ENCODE measurements around the gene CHST3. TPM values are rescaled to one million over a fixed set of nuclear protein-coding genes. Genes with fewer than 3 reads are reported as not detected.

Gene CHST3
- total and polyA plus RNA-seq, 9 of the 15 experiments (the other 6 are each of a cell fraction or from before 2014, with no cell fraction given): 0.01 to 1.3 (median 0.15) TPM

Other genes starting within 250 kb of the CHST3 start
- gene C10orf105, start 244.6 kb upstream of the CHST3 start, total RNA-seq (2014; rRNA removed): not detected in 2 replicates
- gene C10orf105, start 244.6 kb upstream of the CHST3 start, total RNA-seq (2014; rRNA removed; fragmentation: Illumina TruSeq; extraction: Trizol): 0.03 and 0.04 TPM in 2 replicates
- 0.15 and 0.25 TPM in 2 replicates for gene C10orf105, start 244.6 kb upstream of the CHST3 start, total RNA-seq (2015; rRNA removed; fragmentation: Illumina TruSeq; extraction: Trizol)
- gene C10orf105, start 244.6 kb upstream of the CHST3 start, total RNA-seq (2021): 0.09 TPM in 2 replicates
- 0.04 TPM in 2 replicates for gene C10orf105, start 244.6 kb upstream of the CHST3 start, polyA plus RNA-seq (2011; rRNA removed)
- 0.03 and 0.07 TPM in 2 replicates for gene C10orf105, start 244.6 kb upstream of the CHST3 start, polyA plus RNA-seq (2014; fragmentation: Illumina TruSeq; extraction: Trizol)
- not detected for gene C10orf105, start 244.6 kb upstream of the CHST3 start, polyA plus RNA-seq (2014; fragmentation: Nextera tagmentation; extraction: Ambion mirVana)
- gene C10orf105, start 244.6 kb upstream of the CHST3 start, polyA plus RNA-seq (2014; rRNA removed): 0.04 and 0.11 TPM in 2 replicates
- 12.7 and 13.1 TPM in 2 replicates for gene VSIR, start 190.9 kb upstream of the CHST3 start, total RNA-seq (2014; rRNA removed)
- gene VSIR, start 190.9 kb upstream of the CHST3 start, total RNA-seq (2014; rRNA removed; fragmentation: Illumina TruSeq; extraction: Trizol): 2.4 and 3.0 TPM in 2 replicates
- gene VSIR, start 190.9 kb upstream of the CHST3 start, total RNA-seq (2015; rRNA removed; fragmentation: Illumina TruSeq; extraction: Trizol): 20.1 and 20.5 TPM in 2 replicates
- 15.2 and 15.7 TPM in 2 replicates for gene VSIR, start 190.9 kb upstream of the CHST3 start, total RNA-seq (2021)
- gene VSIR, start 190.9 kb upstream of the CHST3 start, polyA plus RNA-seq (2011; rRNA removed): 6.3 and 7.9 TPM in 2 replicates
- gene VSIR, start 190.9 kb upstream of the CHST3 start, polyA plus RNA-seq (2014; fragmentation: Illumina TruSeq; extraction: Trizol): 12.1 and 15.1 TPM in 2 replicates
- under 1 TPM; 0.14 to 0.41 TPM for gene VSIR, start 190.9 kb upstream of the CHST3 start, polyA plus RNA-seq (2014; fragmentation: Nextera tagmentation; extraction: Ambion mirVana)
- 9.3 and 12.6 TPM in 2 replicates for gene VSIR, start 190.9 kb upstream of the CHST3 start, polyA plus RNA-seq (2014; rRNA removed)
- 300 and 431 TPM in 2 replicates for gene PSAP, start 113.1 kb upstream of the CHST3 start, total RNA-seq (2014; rRNA removed)
- gene PSAP, start 113.1 kb upstream of the CHST3 start, total RNA-seq (2014; rRNA removed; fragmentation: Illumina TruSeq; extraction: Trizol): 231 and 245 TPM in 2 replicates
- 354 and 357 TPM in 2 replicates for gene PSAP, start 113.1 kb upstream of the CHST3 start, total RNA-seq (2015; rRNA removed; fragmentation: Illumina TruSeq; extraction: Trizol)
- gene PSAP, start 113.1 kb upstream of the CHST3 start, total RNA-seq (2021): 458 and 473 TPM in 2 replicates
- gene PSAP, start 113.1 kb upstream of the CHST3 start, polyA plus RNA-seq (2011; rRNA removed): 613 and 630 TPM in 2 replicates
- 439 and 442 TPM in 2 replicates for gene PSAP, start 113.1 kb upstream of the CHST3 start, polyA plus RNA-seq (2014; fragmentation: Illumina TruSeq; extraction: Trizol)
- 100 to 1,000 TPM; 429 to 700 TPM for gene PSAP, start 113.1 kb upstream of the CHST3 start, polyA plus RNA-seq (2014; fragmentation: Nextera tagmentation; extraction: Ambion mirVana)
- 399 and 425 TPM in 2 replicates for gene PSAP, start 113.1 kb upstream of the CHST3 start, polyA plus RNA-seq (2014; rRNA removed)
- 0.04 and 0.82 TPM in 2 replicates for gene SPOCK2, start 124.2 kb downstream of the CHST3 start, total RNA-seq (2014; rRNA removed)
- 0.11 and 0.38 TPM in 2 replicates for gene SPOCK2, start 124.2 kb downstream of the CHST3 start, total RNA-seq (2014; rRNA removed; fragmentation: Illumina TruSeq; extraction: Trizol)
- gene SPOCK2, start 124.2 kb downstream of the CHST3 start, total RNA-seq (2015; rRNA removed; fragmentation: Illumina TruSeq; extraction: Trizol): 0.11 and 0.19 TPM in 2 replicates
- 0.63 and 0.86 TPM in 2 replicates for gene SPOCK2, start 124.2 kb downstream of the CHST3 start, total RNA-seq (2021)
- gene SPOCK2, start 124.2 kb downstream of the CHST3 start, polyA plus RNA-seq (2011; rRNA removed): 0.04 and 0.09 TPM in 2 replicates
- gene SPOCK2, start 124.2 kb downstream of the CHST3 start, polyA plus RNA-seq (2014; fragmentation: Illumina TruSeq; extraction: Trizol): 0.08 and 0.09 TPM in 2 replicates
- gene SPOCK2, start 124.2 kb downstream of the CHST3 start, polyA plus RNA-seq (2014; fragmentation: Nextera tagmentation; extraction: Ambion mirVana): not detected
- gene SPOCK2, start 124.2 kb downstream of the CHST3 start, polyA plus RNA-seq (2014; rRNA removed): 0.12 and 0.52 TPM in 2 replicates

Data from K562 (cell line).